Measurements from ENCODE around the gene COL4A1.

The COL4A1 gene

GRCh38 chr13:110291286-110291685 lies 15.7 kb downstream of the COL4A1 start:
- DNase-seq, result no peak

DNA sequence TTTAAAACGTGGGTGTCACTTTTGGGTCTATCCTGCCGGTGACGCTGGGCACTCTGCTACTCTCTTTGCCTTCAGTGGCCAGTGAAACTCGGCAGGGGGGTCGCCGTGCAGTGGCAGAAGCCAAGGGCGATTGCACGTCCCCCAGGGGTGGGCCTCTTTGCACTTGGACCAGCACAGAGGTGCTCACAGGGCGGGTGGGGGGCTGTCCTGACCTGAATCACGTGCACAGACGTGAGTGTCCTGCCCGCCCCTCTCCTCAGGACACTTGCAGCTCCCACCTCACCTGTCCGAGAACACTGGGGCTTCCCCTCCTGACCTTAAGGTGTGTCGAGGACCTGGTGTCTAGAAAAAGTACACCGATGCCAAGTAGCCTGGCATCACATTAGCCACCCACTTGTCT lies 16.1 kb downstream of the COL4A1 start:
- DNase-seq, result no peak

DNA sequence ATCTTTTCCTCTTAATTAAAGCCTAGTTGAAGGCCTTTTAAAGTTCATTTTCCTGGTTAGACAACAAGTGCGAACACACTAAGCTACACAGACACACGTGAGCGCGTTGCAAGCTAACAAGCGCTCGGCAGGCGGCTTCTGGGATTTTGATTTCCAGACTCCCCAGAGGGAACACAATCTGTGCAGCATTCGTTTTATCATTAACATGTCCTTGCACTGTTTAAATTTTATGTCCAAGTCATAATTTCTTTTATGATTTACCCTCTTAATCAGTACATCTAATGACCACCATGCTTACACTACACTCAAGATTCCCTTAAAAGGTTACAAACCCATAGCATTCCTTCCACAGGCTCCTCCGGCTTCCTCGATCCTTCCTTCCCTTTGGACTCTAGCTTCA lies 16.8 kb downstream of the COL4A1 start:
- DNase-seq, result no peak

DNA sequence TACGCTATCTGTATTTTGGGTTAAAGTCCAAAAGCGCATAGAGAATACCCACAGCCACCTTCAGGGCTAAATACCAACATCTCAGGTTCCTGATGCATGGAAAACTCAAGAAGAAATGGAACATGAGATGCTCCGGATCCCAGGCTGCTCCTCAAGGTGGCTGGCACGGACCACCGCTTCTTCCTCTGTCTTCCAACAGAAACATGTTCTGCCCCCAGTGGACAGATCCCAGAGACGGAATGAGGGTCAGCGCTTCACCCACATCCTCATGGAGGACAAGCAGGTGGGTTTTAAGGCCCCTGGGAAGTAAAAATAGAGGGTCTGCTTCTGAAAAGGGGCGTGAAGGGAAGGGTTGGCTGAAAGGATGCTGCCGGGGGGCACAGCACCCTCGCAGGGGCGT lies 17.3 kb downstream of the COL4A1 start:
- DNase-seq, result no peak

DNA sequence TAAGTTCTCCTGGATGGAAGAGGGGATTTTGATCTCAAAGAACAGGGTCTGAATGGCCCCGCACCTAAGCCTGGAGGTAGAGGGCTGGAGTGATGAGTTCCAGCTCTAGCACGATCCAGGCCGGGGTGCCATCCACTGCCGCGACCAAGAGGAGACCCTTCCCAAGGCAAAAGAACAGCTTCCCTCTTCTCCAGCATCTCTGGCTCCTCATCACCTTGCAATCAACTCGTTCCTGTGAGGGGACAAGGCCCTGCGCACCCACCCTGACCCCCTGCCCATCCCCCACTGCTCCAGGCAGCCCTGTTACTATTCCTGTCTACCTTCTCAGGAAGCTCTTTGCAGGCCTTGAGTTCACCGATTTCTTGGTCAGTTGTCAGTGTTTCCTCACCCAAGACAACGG lies 17.8 kb downstream of the COL4A1 start:
- no peak for DNase-seq

GRCh38 chr13:110286833-110287819 lies 19.8 kb downstream of the COL4A1 start:
- no peak for DNase-seq

GRCh38 chr13:110285991-110286832 lies 20.7 kb downstream of the COL4A1 start:
- DNase-seq, result no peak

DNA sequence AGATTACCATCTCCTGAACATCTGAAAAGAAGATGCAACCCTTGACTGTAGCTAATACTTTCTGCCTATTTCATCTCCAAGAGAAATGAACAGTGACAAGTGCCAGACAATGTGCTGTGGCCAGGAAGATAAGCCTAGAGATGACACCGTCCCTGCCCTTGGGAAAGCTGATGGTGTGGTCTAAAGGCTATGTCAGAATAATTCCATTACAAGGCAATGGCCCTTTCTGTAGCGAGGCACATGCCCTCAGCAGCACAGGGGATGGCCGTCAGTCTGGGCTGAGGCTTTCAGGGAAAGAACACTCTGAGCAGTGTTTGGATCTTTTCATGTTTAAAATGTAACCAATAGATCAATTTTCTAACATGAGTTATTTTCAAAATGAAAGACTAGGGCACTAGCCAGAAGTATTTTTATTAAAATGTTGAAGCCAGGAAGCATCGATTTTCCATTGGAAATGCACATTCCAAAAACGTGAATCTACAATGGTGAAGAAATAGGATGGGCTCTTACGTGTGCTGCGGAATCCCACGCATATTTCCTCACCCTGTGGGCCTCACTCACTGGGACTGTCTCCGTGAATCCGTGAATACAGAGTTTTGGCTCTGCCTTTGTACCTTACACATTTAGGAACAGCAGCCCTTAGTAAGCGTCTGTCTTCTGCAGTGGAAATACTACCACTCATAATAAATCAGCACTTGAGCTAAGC lies 22.0 kb downstream of the COL4A1 start:
- DNase-seq, result no peak

- DNase-seq, result no peak
These were observed 23.0 kb downstream of the COL4A1 start for GRCh38 chr13:110283736-110284517.

GRCh38 chr13:110282316-110282841 lies 24.6 kb downstream of the COL4A1 start:
- DNase-seq, result no peak

- no peak for DNase-seq
These were observed 25.2 kb downstream of the COL4A1 start for GRCh38 chr13:110281736-110282135.

DNA sequence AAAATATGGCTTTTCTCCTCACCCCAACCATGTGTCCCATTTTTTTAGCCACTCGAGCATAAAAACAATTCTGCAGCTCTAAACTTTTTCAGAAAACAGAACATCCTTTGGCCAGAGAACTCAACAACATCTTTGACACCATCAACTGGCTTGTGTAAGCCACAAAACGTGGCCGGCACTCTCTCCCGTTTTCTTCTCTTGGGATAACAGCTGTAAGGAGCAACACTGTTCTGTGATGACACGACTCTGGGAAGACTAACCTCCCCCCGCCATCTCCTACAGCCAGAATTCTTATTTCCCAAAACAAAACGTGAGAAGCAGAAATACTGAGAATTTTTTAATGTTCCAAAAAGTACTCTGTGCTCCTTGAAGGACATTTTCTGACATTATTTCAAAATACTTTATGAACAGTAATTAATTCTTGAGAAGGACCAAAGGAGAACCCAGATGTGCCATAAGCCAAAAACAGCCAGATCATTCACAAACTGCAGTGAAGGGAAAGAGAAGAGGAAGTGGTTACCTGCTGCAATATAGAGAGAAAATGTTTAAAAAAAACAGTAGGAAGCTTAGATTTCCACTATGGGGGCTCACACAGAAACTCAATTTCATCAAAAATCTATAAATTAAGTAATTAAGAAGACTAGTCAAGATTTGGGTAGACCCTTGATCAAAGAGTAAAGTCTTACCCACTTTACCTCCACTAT lies 25.8 kb downstream of the COL4A1 start:
- no peak for DNase-seq

DNA sequence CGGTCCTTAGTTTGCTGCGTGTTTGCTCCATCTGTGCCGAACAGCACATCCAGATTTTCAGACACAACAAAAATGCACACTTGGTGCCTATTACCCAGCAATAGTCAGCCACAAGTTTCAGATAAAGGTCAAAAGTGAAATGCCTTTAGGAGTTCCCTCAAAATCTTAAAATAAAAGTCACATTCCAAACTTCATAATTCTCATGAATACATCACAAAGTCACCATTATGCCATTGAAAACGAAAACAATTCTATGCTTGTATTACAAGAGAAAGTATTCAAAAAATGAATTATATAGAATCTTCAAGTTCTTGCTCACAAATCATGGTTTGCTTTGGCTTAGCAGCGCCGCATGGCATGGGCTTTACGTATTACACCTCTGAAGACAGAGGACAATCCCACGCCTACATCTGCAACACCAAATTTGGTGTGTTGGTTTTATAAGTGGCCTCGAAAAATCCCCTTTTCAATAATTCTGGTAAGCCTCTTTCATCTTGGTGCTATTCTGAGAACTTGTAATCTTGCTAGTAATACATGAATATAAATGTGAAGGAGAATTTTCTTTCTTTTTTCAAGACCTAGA lies 26.6 kb downstream of the COL4A1 start:
- DNase-seq, result no peak

- no peak for DNase-seq
These were observed 27.3 kb downstream of the COL4A1 start for GRCh38 chr13:110279684-110280083.

- DNase-seq, result no peak
These were observed 28.1 kb downstream of the COL4A1 start for GRCh38 chr13:110278859-110279258.

DNA sequence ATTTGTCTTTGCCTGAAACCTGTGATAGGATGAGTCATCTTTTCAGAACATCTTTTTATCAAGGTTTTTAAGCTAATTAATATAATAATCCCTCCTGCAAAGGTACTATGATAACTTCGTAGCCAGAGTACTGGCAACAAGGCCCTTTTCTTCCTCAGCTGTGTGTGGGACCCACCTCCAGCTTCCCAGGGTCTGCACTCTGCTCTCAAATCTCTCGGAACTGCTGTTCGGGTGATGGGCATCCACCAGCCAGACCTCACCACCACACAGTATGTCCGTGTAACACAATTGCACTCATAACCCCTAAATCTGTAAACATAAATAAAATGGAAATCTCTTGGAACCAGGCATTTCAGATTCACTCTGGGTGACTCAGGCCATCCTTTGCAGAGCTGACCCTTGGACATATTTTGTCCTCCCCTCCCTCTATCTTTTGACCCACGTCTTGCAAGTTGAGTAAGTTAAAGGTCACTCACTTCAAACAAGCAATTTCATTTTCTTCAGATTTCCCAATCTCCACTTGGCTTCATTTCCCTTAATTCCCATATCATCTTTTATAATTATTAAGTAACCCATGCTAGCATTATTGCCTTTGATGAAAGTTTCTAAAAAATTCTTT lies 29.5 kb downstream of the COL4A1 start:
- no peak for DNase-seq

GRCh38 chr13:110276553-110276950 lies 30.4 kb downstream of the COL4A1 start:
- DNase-seq, result no peak

- DNase-seq, result no peak
These were observed 30.9 kb downstream of the COL4A1 start for GRCh38 chr13:110275931-110276552.

GRCh38 chr13:110274687-110275086 lies 32.3 kb downstream of the COL4A1 start:
- no peak for DNase-seq

GRCh38 chr13:110273254-110273653 lies 33.7 kb downstream of the COL4A1 start:
- no peak for DNase-seq

Measured in NCI-H1930 (cell line).